Transverse colon (tissue), 4 donors: ENCODE data around the gene TRPT1.

Experiments
- CTCF ChIP-seq, 5 experiments: fragments of 200-600 bp in 3 of 5; fragments of 450-650 bp in 2 of 5; sonication (generic) in 3 of 5; IDR thresholded peaks; 1 replicate in 2 of 5; 2 replicates in 3 of 5; pipeline ENCODE4 v1.5.1; 2016 to 2017; ENCODE audit warnings: antibody characterized with exemption in 5 of 5, inconsistent platforms in 3 of 5, mild to moderate bottlenecking in 2 of 5, moderate library complexity in 1 of 5
- POLR2A ChIP-seq: fragments of 450-650 bp; IDR thresholded peaks from one replicate; pipeline ENCODE4 v1.6.1; 2016; ENCODE audit warnings: antibody characterized with exemption, mild to moderate bottlenecking, moderate library complexity
- POLR2AphosphoS5 ChIP-seq, 3 donors: sonication (generic); formaldehyde crosslinking; IDR thresholded peaks; one replicate each; pipeline ENCODE4 v1.6.1; 2016; ENCODE audit warnings: antibody characterized with exemption in 3 of 3

- no peak for TF ChIP-seq CTCF (IDR thresholded peaks at IDR 0.05)
- no peak for TF ChIP-seq POLR2A
- TF ChIP-seq POLR2AphosphoS5 (IDR thresholded peaks at IDR 0.05), result no peak
Measured at GRCh38 chr11:64202992-64203391, 23.0 kb downstream of the TRPT1 start.
